WTC11 (cell line): ENCODE data around the gene HRH1. TPM values are rescaled to one million over a fixed set of nuclear protein-coding genes. Genes with fewer than 3 reads are reported as not detected.

Experiments
- ATAC-seq: fragments of 200-7000 bp; cut with Tn5 transposase; 2 replicates; pipeline ENCODE4 v1.10.0; 2021; ENCODE audit warnings: mild to moderate bottlenecking, moderate library complexity
- CTCF ChIA-PET: fragments of 300-600 bp; sonication (Branson Sonifier 250); formaldehyde crosslinking; loops from one replicate; lab custom pipeline; 2021; ENCODE audit warnings: antibody characterized with exemption; lab: Charles Lee
- POLR2A ChIA-PET: fragments of 350-600 bp; sonication (Branson Sonifier 250); formaldehyde crosslinking; loops from one replicate; lab custom pipeline; 2021; ENCODE audit warnings: antibody characterized with exemption; lab: Charles Lee
- DNase-seq: peaks from one replicate; pipeline ENCODE4 v3.0.0; 2021; ENCODE audit warnings: low spot score
- H3K27ac Mint-ChIP-seq: 2 replicates; pipeline ENCODE4 v1.8.0; 2021; ENCODE audit warnings: mixed read lengths
- H3K27me3 Mint-ChIP-seq: 2 replicates; pipeline ENCODE4 v1.8.0; 2021; ENCODE audit warnings: low read depth, mild to moderate bottlenecking, moderate library complexity, mixed read lengths
- H3K36me3 Mint-ChIP-seq: 2 replicates; pipeline ENCODE4 v1.8.0; 2021; ENCODE audit warnings: mixed read lengths
- H3K4me1 Mint-ChIP-seq: 2 replicates; pipeline ENCODE4 v1.8.0; 2022; ENCODE audit warnings: mixed read lengths
- H3K4me3 Mint-ChIP-seq: 2 replicates; pipeline ENCODE4 v1.8.0; 2021; ENCODE audit warnings: mild to moderate bottlenecking, moderate library complexity, mixed read lengths
- H3K9me3 Mint-ChIP-seq: 2 replicates; pipeline ENCODE4 v1.8.0; 2021; ENCODE audit warnings: mixed read lengths
- AR ChIP-seq: fragments of 250-450 bp; sonication (Bioruptor Pico); IDR thresholded peaks from 2 replicates; pipeline ENCODE4 v1.9.0; 2021; ENCODE audit warnings: mild to moderate bottlenecking
- ATF1 ChIP-seq: sonication (generic); formaldehyde crosslinking; IDR thresholded peaks from 2 replicates; pipeline ENCODE4 v1.8.1; 2023; ENCODE audit warnings: mild to moderate bottlenecking, moderate library complexity, missing genetic modification reagents
- ATF2 ChIP-seq: sonication (generic); formaldehyde crosslinking; IDR thresholded peaks from 2 replicates; pipeline ENCODE4 v1.8.1; 2022; ENCODE audit warnings: low read depth, missing genetic modification reagents, borderline replicate concordance
- ESRRA ChIP-seq: sonication (generic); formaldehyde crosslinking; IDR thresholded peaks from 2 replicates; pipeline ENCODE4 v1.8.1; 2022; ENCODE audit warnings: mild to moderate bottlenecking, missing genetic modification reagents, borderline replicate concordance
- FOXK1 ChIP-seq: sonication (generic); formaldehyde crosslinking; IDR thresholded peaks from 2 replicates; pipeline ENCODE4 v1.8.0; 2022; ENCODE audit warnings: mild to moderate bottlenecking, moderate library complexity, missing genetic modification reagents
- JAZF1 ChIP-seq: fragments of 250-450 bp; sonication (Bioruptor Pico); IDR thresholded peaks from 2 replicates; pipeline ENCODE4 v1.9.0; 2021; ENCODE audit warnings: moderate library complexity, mild to moderate bottlenecking, inconsistent platforms
- PRRX2 ChIP-seq: fragments of 250-450 bp; sonication (Bioruptor Pico); IDR thresholded peaks from 2 replicates; pipeline ENCODE4 v1.8.0; 2021; ENCODE audit warnings: mild to moderate bottlenecking
- RORB ChIP-seq: fragments of 250-450 bp; sonication (Bioruptor Pico); IDR thresholded peaks from 2 replicates; pipeline ENCODE4 v1.9.0; 2021; ENCODE audit warnings: mild to moderate bottlenecking
- SP1 ChIP-seq: sonication (generic); formaldehyde crosslinking; conservative IDR thresholded peaks from 2 replicates; pipeline ENCODE4 v1.8.1; 2022; ENCODE audit warnings: missing genetic modification reagents
- USF2 ChIP-seq: sonication (generic); formaldehyde crosslinking; IDR thresholded peaks from 2 replicates; pipeline ENCODE4 v1.8.1; 2023; ENCODE audit warnings: mild to moderate bottlenecking, missing genetic modification reagents, moderate library complexity
- ZNF219 ChIP-seq: sonication (generic); formaldehyde crosslinking; IDR thresholded peaks from 2 replicates; pipeline ENCODE4 v1.8.0; 2023; ENCODE audit warnings: missing genetic modification reagents, mild to moderate bottlenecking, borderline replicate concordance
- ZNF317 ChIP-seq: sonication (generic); formaldehyde crosslinking; IDR thresholded peaks from 2 replicates; pipeline ENCODE4 v1.8.1; 2023; ENCODE audit warnings: low read depth, mild to moderate bottlenecking, moderate library complexity, missing genetic modification reagents, borderline replicate concordance
- ZNF423 ChIP-seq: fragments of 250-450 bp; sonication (Bioruptor Pico); IDR thresholded peaks from 2 replicates; pipeline ENCODE4 v2.1.2; 2022; ENCODE audit warnings: mild to moderate bottlenecking, moderate library complexity
- ZNF512 ChIP-seq: sonication (generic); formaldehyde crosslinking; IDR thresholded peaks from 2 replicates; pipeline ENCODE4 v1.8.1; 2022; ENCODE audit warnings: missing genetic modification reagents, borderline replicate concordance
- total RNA-seq: library from RNA; stranded (reverse); gene quantifications from 3 replicates; pipeline ENCODE4 v1.2.3, GENCODE V29; 2021
- TF ChIP-seq, protein P1 (sequence below): sonication (generic); formaldehyde crosslinking; IDR thresholded peaks from 2 replicates; pipeline ENCODE4 v1.8.0; 2023; ENCODE audit warnings: missing genetic modification reagents, mild to moderate bottlenecking, borderline replicate concordance
- TF ChIP-seq, protein P2 (sequence below): sonication (generic); formaldehyde crosslinking; IDR thresholded peaks from 2 replicates; pipeline ENCODE4 v1.8.0; 2022; ENCODE audit warnings: missing genetic modification reagents

Gene HRH1
- total RNA-seq, 1 experiment from 2014 or later = not detected

- ChIA-PET POLR2A (interaction anchor here (0.5 kb wide), 1 partner anchor 421 kb away, joined by 4 read pairs; no protein-coding TSS in a partner anchor), CTCF (interaction anchor here (1.4 kb wide), 1 partner anchor 114 kb away, joined by 5 read pairs; no protein-coding TSS in a partner anchor)
- DNase-seq (peak; percentile 22), ATAC-seq (peak; percentile 68)
- Mint-ChIP-seq H3K4me1 (no peaks in the 10 kb centered on the region), H3K36me3 (no peaks in the 10 kb centered on the region), H3K27ac (no peak overlapping the region), H3K4me3 (no peak overlapping the region), H3K9me3 (peaks cover 3% of the 10 kb centered on the region; the same call in 1 of the 2 replicates), H3K27me3 (no peaks in the 10 kb centered on the region)
- TF ChIP-seq, protein P1, sequence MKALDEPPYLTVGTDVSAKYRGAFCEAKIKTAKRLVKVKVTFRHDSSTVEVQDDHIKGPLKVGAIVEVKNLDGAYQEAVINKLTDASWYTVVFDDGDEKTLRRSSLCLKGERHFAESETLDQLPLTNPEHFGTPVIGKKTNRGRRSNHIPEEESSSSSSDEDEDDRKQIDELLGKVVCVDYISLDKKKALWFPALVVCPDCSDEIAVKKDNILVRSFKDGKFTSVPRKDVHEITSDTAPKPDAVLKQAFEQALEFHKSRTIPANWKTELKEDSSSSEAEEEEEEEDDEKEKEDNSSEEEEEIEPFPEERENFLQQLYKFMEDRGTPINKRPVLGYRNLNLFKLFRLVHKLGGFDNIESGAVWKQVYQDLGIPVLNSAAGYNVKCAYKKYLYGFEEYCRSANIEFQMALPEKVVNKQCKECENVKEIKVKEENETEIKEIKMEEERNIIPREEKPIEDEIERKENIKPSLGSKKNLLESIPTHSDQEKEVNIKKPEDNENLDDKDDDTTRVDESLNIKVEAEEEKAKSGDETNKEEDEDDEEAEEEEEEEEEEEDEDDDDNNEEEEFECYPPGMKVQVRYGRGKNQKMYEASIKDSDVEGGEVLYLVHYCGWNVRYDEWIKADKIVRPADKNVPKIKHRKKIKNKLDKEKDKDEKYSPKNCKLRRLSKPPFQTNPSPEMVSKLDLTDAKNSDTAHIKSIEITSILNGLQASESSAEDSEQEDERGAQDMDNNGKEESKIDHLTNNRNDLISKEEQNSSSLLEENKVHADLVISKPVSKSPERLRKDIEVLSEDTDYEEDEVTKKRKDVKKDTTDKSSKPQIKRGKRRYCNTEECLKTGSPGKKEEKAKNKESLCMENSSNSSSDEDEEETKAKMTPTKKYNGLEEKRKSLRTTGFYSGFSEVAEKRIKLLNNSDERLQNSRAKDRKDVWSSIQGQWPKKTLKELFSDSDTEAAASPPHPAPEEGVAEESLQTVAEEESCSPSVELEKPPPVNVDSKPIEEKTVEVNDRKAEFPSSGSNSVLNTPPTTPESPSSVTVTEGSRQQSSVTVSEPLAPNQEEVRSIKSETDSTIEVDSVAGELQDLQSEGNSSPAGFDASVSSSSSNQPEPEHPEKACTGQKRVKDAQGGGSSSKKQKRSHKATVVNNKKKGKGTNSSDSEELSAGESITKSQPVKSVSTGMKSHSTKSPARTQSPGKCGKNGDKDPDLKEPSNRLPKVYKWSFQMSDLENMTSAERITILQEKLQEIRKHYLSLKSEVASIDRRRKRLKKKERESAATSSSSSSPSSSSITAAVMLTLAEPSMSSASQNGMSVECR (CRISPR knock-in tag) = no peak
- TF ChIP-seq, protein P2, sequence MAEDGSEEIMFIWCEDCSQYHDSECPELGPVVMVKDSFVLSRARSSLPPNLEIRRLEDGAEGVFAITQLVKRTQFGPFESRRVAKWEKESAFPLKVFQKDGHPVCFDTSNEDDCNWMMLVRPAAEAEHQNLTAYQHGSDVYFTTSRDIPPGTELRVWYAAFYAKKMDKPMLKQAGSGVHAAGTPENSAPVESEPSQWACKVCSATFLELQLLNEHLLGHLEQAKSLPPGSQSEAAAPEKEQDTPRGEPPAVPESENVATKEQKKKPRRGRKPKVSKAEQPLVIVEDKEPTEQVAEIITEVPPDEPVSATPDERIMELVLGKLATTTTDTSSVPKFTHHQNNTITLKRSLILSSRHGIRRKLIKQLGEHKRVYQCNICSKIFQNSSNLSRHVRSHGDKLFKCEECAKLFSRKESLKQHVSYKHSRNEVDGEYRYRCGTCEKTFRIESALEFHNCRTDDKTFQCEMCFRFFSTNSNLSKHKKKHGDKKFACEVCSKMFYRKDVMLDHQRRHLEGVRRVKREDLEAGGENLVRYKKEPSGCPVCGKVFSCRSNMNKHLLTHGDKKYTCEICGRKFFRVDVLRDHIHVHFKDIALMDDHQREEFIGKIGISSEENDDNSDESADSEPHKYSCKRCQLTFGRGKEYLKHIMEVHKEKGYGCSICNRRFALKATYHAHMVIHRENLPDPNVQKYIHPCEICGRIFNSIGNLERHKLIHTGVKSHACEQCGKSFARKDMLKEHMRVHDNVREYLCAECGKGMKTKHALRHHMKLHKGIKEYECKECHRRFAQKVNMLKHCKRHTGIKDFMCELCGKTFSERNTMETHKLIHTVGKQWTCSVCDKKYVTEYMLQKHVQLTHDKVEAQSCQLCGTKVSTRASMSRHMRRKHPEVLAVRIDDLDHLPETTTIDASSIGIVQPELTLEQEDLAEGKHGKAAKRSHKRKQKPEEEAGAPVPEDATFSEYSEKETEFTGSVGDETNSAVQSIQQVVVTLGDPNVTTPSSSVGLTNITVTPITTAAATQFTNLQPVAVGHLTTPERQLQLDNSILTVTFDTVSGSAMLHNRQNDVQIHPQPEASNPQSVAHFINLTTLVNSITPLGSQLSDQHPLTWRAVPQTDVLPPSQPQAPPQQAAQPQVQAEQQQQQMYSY (CRISPR knock-in tag) = peak; percentile 30; the same call in 1 of the 2 replicates
Observed at GRCh38 chr3:11220230-11220629, 65.9 kb downstream of the HRH1 start.

GRCh38 chr3:11221818-11222415 is 67.6 kb downstream of the HRH1 start:
- Mint-ChIP-seq H3K27ac (no peak overlapping the region), H3K4me3 (no peak overlapping the region), H3K4me1 (no peaks in the 10 kb centered on the region), H3K36me3 (no peaks in the 10 kb centered on the region), H3K27me3 (no peaks in the 10 kb centered on the region), H3K9me3 (peaks cover 3% of the 10 kb centered on the region; the same call in 1 of the 2 replicates)
- DNase-seq (no peak), ATAC-seq (no peak)
- no peak for TF ChIP-seq ZNF423 (CRISPR knock-in tag)
- no peak for TF ChIP-seq ZNF219
- TF ChIP-seq ESRRA (CRISPR knock-in tag) = no peak
- TF ChIP-seq ATF1 (CRISPR knock-in tag) = no peak
- TF ChIP-seq FOXK1 (CRISPR knock-in tag) = no peak
- CTCF ChIA-PET = no interaction called here
- POLR2A ChIA-PET = no interaction called here

GRCh38 chr3:11224010-11224409 is 69.7 kb downstream of the HRH1 start:
- Mint-ChIP-seq H3K4me1 (no peaks in the 10 kb centered on the region), H3K4me3 (no peak overlapping the region), H3K27ac (no peak overlapping the region), H3K9me3 (peaks cover 3% of the 10 kb centered on the region; the same call in 1 of the 2 replicates), H3K36me3 (no peaks in the 10 kb centered on the region), H3K27me3 (no peaks in the 10 kb centered on the region)
- ChIA-PET CTCF (interaction anchor here (0.8 to 0.9 kb wide), 2 partner anchors 13 to 112 kb away, joined by 3 read pairs; no protein-coding TSS in a partner anchor), POLR2A (no interaction called here)
- ATAC-seq (no peak), DNase-seq (no peak)
- no peak for TF ChIP-seq USF2 (CRISPR knock-in tag)
- TF ChIP-seq ZNF317 (CRISPR knock-in tag) = no peak
- no peak for TF ChIP-seq AR (CRISPR knock-in tag)
- no peak for TF ChIP-seq ZNF512 (CRISPR knock-in tag)
- TF ChIP-seq ATF2 = no peak
- no peak for TF ChIP-seq PRRX2 (CRISPR knock-in tag)
- TF ChIP-seq RORB (CRISPR knock-in tag) = no peak
- no peak for TF ChIP-seq SP1 (CRISPR knock-in tag)
- no peak for TF ChIP-seq JAZF1
